ENCODE results near the gene PARD3B.

Gene PARD3B

GRCh38 chr2:205078762-205079161 is 533.5 kb downstream of the PARD3B start:
- no peak for DNase-seq

DNA sequence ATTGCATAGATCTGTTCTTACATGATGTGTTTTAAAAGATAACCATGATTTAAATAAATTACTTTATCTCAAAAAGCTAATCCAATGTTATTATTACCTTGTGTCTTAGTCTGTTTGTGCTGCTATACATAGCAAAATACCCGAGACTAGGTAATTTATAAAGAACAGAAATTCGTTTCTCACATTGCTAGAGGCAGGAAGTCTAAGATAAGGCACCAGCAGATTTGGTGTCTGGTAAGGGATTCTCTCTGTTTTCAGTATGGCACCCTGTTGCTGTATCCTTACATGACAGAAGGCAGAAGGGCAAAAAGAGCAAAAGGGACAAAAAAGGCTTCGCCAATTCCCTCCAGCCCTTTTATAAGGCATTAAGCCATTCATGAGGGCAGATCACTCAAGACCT is 533.9 kb downstream of the PARD3B start:
- no peak for DNase-seq

GRCh38 chr2:205086662-205087061 is 541.4 kb downstream of the PARD3B start:
- no peak for DNase-seq

DNA sequence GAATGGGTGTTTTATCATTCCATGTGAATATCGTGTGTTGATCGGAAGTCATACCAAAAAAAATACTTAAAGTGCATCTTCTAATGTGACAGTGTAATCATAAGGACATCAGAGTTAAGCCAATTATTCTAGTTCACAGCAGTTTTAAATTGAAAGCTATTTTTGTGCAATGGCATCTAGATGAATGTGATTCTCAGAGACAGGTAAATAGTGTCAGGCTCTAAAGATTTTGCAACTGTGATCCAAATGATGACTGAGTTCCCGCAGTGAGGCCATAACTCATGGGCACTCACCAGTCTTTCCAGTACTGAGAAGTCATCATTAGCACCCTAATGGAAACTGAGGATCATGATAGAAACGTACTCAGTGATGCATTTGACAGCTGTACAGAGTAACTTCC is 542.6 kb downstream of the PARD3B start:
- no peak for DNase-seq

GRCh38 chr2:205089958-205090357 is 544.7 kb downstream of the PARD3B start:
- no peak for DNase-seq

GRCh38 chr2:205091411-205091810 is 546.1 kb downstream of the PARD3B start:
- DNase-seq: no peak

- no peak for DNase-seq
These were observed 548.8 kb downstream of the PARD3B start for GRCh38 chr2:205094031-205094430.

DNA sequence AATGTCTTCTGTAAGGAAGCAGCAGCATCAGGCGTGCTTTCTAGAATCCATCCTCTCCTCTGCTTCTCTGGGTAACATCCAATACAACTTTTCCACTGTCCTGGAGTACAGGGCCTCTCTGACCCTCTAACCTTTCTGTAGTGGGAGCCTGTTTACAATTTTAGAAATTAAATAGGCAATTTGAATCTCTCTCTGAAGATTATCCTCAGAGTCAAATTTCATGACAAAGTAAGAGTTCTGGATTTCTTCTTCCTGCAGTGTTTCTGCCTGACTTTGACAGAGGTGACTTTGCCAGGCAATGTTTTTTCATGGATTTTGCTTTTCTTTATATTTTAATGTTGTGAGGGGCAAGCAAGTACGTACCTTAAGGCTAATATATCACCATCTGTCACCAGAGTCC is 558.4 kb downstream of the PARD3B start:
- DNase-seq: no peak

- no peak for DNase-seq
These were observed 562.5 kb downstream of the PARD3B start for GRCh38 chr2:205107810-205108209.

DNA sequence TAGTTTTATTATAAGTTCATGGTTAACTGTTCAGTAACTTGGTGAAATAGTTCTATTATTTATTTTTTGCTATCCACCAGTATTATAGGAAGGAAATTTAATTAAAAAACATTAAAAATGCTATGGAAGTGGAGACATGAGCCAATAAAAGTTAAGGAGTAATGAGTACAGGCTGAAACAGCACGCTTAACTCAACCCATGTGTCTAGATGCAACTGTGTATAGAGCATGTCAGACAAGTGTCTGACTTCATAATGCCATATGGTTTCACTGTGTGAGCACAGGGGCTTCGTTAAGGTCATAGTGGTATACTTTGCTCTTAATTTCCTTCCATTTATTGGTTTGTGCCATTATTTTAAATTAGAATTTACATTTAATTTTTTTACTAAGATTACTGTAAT is 570.2 kb downstream of the PARD3B start:
- DNase-seq: no peak

DNA sequence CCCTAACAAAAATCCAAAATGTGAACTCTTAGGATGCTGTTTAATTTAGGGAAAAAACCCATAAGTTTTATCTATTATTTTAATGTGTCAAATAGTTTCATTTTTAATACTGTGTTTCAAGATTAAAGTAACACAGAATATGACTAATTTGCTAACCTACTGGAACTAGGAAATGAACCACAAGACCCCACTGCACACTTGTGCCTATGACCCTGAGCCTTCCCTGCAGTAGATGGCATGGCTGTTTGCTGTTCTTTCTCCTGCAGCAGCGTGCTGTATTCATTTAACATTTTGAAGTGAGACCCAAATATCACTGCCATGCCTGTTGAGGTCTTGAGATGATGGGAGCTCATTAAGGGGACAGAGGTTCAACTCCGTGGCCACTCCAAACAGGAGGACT is 571.9 kb downstream of the PARD3B start:
- no peak for DNase-seq

DNA sequence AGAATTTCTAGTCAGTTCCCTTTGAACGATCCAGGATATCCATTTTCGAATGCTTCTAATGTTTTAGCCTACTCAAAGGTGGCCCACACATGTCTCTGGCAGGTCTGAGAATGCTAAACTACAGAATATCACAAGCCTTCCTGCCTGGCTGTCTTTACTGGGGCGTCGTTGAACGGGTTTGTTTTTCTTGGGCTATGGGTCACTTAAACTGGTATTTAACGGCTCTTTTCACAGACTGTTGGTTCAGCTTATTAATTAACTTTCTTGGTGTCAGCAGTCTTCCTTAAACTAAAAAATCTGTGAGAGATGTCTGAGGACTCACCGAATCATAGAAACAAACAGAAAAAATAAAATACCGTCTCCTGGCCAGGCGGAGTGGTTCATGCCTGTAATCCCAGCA is 573.9 kb downstream of the PARD3B start:
- no peak for DNase-seq

GRCh38 chr2:205128726-205129125 is 583.5 kb downstream of the PARD3B start:
- no peak for DNase-seq

DNA sequence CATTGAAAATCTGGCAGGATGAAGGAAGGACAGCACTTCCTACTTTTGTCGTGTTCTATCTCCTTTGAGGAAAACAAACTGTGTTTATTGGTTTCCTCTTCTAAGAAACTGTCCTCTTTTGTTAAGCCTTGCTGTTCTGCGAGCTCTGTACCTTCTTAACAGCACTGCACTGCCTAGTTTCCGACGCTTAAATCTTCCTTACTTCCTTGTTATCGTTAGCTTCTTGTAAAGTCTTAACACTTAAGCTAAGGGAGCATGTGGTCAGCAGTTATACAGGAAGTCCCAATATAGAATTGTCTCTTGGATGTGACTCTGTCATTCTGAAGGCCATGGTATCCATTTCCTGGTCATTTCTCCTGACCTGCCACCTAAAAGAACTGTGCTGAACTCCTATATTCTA is 584.3 kb downstream of the PARD3B start:
- peak; percentile 14 for DNase-seq

DNA sequence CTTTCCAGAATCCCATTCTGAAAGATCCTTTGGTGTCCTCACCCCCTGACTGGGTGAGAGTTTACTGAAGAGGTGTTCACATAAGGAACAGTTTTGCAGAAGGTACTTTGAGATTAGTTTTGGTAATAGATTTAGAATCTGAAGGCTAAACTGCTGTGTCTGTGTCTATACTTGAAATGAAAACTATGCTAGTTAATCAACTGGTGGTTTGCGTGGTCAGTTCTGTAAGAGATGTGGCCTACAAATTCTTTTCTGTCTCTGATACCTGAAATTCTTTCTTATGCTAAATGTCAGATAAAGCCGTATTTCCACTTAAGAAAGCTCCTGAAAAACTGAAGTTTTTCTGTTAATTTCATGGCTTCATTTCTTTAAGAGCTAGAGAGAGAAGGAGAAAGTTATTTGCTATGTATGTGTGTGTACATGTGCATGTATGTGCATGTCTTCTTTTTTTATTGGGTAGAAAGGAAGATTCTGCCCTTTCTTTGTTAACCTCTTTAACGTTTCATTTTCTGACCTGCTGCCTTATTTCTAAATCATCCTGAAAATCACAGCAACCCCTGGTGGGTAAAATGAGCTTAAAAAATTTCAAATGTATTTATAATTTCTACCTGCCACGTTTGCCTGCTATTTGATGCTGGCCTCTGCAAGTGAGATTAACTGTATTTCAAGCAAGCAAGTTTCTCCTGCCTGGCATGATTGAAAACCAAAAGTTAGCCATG is 585.0 kb downstream of the PARD3B start:
- DNase-seq: no peak

- no peak for DNase-seq
These were observed 588.3 kb downstream of the PARD3B start for GRCh38 chr2:205133544-205133943.

- no peak for DNase-seq
These were observed 593.5 kb downstream of the PARD3B start for GRCh38 chr2:205138735-205139134.

- DNase-seq: peak; percentile 34
These were observed 594.7 kb downstream of the PARD3B start for GRCh38 chr2:205139822-205140463.

DNA sequence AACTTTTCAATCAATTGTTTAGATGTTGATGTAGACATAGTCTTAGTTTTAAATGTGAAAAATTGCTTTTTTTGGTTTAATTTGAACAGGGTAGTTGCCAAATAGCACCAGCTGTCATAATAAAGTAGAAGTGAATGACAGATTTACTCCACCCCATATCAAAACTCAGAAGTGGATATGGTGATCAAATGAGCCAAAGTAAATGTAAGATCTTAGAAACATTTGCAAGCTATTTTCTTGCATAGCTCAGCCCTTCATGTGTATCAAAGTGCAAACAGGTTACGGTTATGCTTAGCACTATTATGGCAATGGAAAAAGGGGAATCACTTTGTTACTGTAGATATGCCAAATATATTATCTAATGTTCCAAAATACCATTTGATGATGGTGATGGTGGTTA is 596.1 kb downstream of the PARD3B start:
- no peak for DNase-seq

GRCh38 chr2:205145888-205146287 is 600.6 kb downstream of the PARD3B start:
- DNase-seq: no peak

DNA sequence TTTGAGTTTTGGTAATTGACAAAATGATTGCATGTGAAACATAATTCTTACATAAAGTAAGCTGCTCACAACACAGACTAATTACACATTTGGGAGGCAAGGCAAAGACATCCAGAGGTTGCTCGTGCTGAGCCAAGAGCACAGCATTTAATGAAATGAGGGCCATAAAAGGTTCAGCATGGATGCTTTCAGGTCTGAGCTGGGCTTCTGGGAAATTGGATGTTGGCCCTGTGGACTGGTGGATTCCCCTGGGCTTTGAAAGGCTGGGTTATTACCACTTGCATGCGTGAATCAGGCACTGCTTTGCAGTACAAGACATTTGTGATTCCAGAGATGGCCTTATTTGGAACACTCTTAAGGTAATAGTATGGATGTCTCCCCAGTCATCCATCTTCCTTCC is 603.5 kb downstream of the PARD3B start:
- DNase-seq: no peak

DNA sequence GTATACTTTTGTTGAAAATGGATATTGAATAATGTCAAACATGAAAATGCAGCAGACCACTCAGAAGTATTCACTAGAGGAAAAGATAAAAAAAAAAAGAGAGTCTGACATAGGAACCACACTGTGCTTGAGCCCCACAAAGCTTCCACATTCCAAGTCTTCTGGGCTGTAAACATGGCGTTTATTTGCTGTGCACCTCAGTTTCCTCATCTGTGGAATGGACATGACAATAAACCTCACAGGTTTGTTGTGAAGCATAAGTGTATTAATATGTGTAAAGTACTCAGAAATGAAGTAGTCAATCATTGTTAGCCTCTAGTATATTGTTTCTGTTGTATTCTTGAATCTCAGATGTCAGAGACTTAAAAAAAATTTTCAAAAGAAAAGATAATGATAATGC is 611.2 kb downstream of the PARD3B start:
- DNase-seq: no peak

GRCh38 chr2:205158404-205158803 is 613.1 kb downstream of the PARD3B start:
- DNase-seq: no peak

GRCh38 chr2:205161156-205161839 is 616.0 kb downstream of the PARD3B start:
- no peak for DNase-seq

All from KG1 (cell line).